ENCODE measurements around the gene SMIM11. TPM values are rescaled to one million over a fixed set of nuclear protein-coding genes. Genes with fewer than 3 reads are reported as not detected.

Gene SMIM11
- total and polyA plus RNA-seq, 2 of the 4 experiments (the other 2 are of a cell fraction) = 3.6 to 8.8 TPM

DNA sequence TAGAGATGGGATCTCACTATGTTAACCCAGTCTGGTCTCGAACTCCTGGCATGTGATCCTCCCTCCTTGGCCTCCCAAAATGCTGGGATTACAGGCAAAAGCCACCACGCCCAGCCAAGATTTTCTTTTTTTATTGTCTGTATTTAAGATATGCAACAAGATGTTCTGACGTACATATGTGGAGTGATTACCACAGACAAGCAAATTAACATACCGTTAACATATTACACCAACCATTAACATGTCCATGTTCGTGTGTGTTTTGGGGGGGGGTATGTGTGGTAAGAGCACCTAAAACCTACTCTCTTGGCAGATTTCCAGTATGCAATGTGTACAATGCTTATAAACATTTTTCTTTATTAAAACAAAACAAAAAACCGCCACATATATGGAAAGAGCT lies 22.1 kb upstream of the SMIM11 start:
- Histone ChIP-seq H3K23ac (ENCODE audit: low read depth, low read length) (no peak overlapping the region), H2BK15ac (ENCODE audit: low read depth, low read length) (no peak overlapping the region), H3K4me1 (ENCODE audit: control insufficient read depth, insufficient read depth, low read length) (no peaks in the 10 kb centered on the region), H3K27me3 (ENCODE audit: control insufficient read depth, insufficient read depth, low read length) (peaks cover 24% of the 10 kb centered on the region), H2AK5ac (ENCODE audit: low read depth, low read length) (no peak overlapping the region), H3K14ac (replicated peaks; ENCODE audit: low read depth, low read length) (no peak overlapping the region), H2BK120ac (ENCODE audit: low read depth, low read length) (no peak overlapping the region), H3K27ac (ENCODE audit: insufficient read depth, low read length) (no peak overlapping the region), H3K18ac (ENCODE audit: low read depth, low read length) (no peak overlapping the region), H3K4me3 (ENCODE audit: insufficient read depth, low read depth, low read length) (no peak overlapping the region), H3K9me3 (ENCODE audit: control insufficient read depth, insufficient read depth, low read length) (peaks cover 4% of the 10 kb centered on the region), H4K91ac (ENCODE audit: insufficient read depth, low read depth, low read length) (no peak overlapping the region), H4K8ac (ENCODE audit: low read depth in 2 of 2, low read length in 2 of 2) (no peak overlapping the region), H3K36me3 (ENCODE audit: control insufficient read depth, insufficient read depth, low read length) (no peaks in the 10 kb centered on the region), H2AFZ (replicated peaks; ENCODE audit: low read length, poor library complexity) (no peak overlapping the region), H4K20me1 (ENCODE audit: insufficient read depth, low read length) (no peaks in the 10 kb centered on the region), H2BK5ac (ENCODE audit: low read depth, low read length, poor library complexity, severe bottlenecking) (no peak overlapping the region), H3K9me1 (ENCODE audit: insufficient read depth, low read length) (no peaks in the 10 kb centered on the region), H3K9ac (ENCODE audit: low read depth, low read length) (no peak overlapping the region), H4K5ac (ENCODE audit: low read depth, low read length) (no peak overlapping the region), H2BK20ac (ENCODE audit: low read depth, low read length) (no peak overlapping the region), H3K4ac (ENCODE audit: low read depth, low read length) (no peak overlapping the region), H2AK9ac (replicated peaks; ENCODE audit: low read depth, low read length, poor library complexity) (no peak overlapping the region), H3K56ac (ENCODE audit: extremely low read depth, insufficient read depth, low read length) (no peak overlapping the region), H3K79me1 (ENCODE audit: low read depth in 1 of 2, low read length in 2 of 2) (no peaks in the 10 kb centered on the region), H3K4me2 (ENCODE audit: low read depth, low read length) (no peak overlapping the region)
- no peak for ATAC-seq (ENCODE audit: low read depth)
- DNase-seq = no peak
- POLR2A ChIA-PET (ENCODE audit: unreplicated experiment) = no interaction called here
- WGBS, 2 experiments (ENCODE audit: extremely low coverage in 2 of 2, insufficient read length in 1 of 2) = no CpG with 5 or more reads among the region's 6 CpGs
- BruUV-seq (replicated peaks) = no TSS peak
- intact Hi-C loops (cut with micrococcal nuclease) (no loop called here), in situ Hi-C loops (cut with MboI; ENCODE audit: low sequenced_read_pairs) (no loop called here), dilution Hi-C loops (cut with HindIII; ENCODE audit: low sequenced_read_pairs, unreplicated experiment) (no loop called here)
- TF ChIP-seq SMC3 (IDR thresholded peaks at IDR 0.05; ENCODE audit: low read depth, low read length) (no peak), RFX5 (IDR thresholded peaks at IDR 0.05; ENCODE audit: low read depth, low read length) (no peak), MXI1 (IDR thresholded peaks at IDR 0.05; ENCODE audit: borderline replicate concordance, low read depth, low read length) (no peak), RAD21 (IDR thresholded peaks at IDR 0.05; ENCODE audit: low read length) (no peak)
- CTCF ChIA-PET = interaction anchor here (0.5 to 4.1 kb wide), 3 partner anchors 158 to 709 kb away, joined by 3 to 25 read pairs (median 3); no protein-coding TSS in a partner anchor

Data from IMR-90 (cell line).